Activated CD8-positive, alpha-beta memory T cell treated with anti-CD3 and anti-CD28 coated beads, Interleukin-2, amount 50 U/mL, for 4 hours (primary cell): ENCODE data around the gene USP13.

Source experiments
- DNase-seq: peaks from one replicate; pipeline ENCODE4 v3.0.0-alpha.2; 2020

USP13 gene

GRCh38 chr3:179806177-179806576, 153.3 kb downstream of the USP13 start:
- DNase-seq: no peak

- no peak for DNase-seq
These were observed 154.7 kb downstream of the USP13 start for GRCh38 chr3:179807588-179807987.

DNA sequence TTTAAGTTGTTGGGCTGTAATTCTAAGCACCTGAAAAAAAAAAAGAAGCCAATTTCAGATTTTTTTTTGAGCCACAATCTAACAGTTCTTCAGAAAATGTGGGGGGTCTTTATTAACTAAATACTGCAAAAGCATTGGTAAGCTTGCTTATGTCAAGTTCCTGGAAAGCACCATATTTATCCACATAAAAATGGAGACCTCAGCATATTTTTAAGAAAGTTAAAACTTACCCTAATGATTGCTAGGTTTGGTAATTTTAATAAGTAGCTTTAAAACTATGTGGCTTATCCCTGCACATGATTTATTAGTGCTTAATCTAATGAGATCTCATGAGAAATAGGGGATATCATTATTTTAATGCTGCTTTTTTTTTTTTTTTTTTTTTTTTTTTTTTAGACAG, 156.8 kb downstream of the USP13 start:
- DNase-seq: no peak

DNA sequence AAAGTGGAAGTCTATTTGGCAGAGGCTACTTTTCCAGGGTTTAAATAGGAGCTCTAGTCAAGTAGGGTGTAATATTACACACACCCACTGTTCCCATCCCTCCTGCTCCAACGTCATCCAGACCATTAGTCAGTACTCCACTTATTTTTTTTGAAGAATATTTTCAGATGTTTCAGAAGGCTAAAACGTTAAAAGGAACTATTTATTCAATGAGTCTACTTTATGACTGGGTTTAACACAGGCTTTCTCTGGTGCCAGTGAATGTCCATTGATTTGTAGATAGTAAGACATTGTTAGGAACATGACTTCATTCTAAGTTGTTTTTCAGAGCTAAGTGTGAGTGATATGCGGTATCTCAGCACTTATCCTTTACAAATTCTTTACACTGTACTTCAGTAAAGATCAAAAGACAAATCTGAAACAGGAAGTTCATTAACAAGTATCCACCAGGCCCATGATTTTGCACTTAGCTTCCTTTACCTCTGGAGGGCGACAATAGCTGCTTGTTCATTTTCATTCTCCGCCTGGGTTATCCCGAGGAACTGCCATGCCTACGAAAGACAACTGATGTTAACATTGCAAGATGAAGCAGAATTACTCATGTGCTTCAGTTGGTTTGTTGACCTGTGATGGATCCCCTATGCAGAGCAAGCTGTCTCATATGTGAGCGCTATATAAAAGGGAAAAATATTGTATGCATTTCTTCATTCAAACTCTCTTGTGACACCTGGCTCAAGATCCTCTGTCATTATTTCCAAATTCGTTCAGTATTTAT, 158.7 kb downstream of the USP13 start:
- no peak for DNase-seq

- DNase-seq: no peak
These were observed 159.2 kb downstream of the USP13 start for GRCh38 chr3:179812096-179812382.

- DNase-seq: no peak
These were observed 166.5 kb downstream of the USP13 start for GRCh38 chr3:179819379-179819778.

GRCh38 chr3:179822296-179822695, 169.5 kb downstream of the USP13 start:
- DNase-seq: no peak

GRCh38 chr3:179825527-179826246, 172.8 kb downstream of the USP13 start:
- DNase-seq: no peak

DNA sequence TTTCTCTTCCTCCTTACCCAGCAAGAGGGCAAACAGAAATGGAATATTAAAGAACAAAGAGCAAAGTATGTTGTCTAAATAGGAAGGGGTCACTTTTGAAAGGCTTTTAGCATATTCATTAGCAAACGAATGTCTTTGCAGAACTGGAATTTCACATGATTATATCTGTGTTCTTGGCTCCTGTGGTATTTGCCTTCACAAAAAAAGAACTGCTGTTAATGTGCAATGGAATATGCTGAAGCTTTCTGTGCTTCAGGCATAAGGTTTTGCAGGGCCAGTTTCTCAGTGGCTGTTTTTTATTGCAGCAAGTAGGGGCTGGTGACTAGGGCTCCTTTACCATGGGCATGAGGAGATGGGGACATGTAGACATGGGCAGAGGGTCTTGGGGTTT, 173.4 kb downstream of the USP13 start:
- no peak for DNase-seq

- DNase-seq: no peak
These were observed 175.9 kb downstream of the USP13 start for GRCh38 chr3:179828738-179829137.

GRCh38 chr3:179829401-179829800, 176.6 kb downstream of the USP13 start:
- DNase-seq: no peak

DNA sequence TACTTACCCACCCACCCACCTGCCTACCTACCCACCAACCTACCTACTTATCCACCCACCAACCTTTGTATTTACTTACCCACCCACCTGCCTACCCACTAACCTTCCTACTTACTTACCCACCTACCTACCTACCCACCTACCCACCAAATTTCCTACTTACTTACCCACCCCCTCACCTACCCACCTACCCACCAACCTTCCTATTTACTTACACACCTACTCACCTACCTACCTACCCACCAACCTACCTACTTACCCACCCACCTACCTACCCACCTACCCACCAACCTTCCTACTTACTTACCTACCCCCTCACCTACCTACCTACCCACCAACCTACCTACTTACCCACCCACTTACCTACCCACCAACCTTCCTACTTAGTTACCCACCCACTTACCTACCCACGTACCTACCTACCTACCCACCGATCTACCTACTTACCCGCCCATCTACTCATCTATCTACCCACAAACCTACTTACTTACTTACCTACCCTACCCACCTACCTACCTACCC, 179.6 kb downstream of the USP13 start:
- DNase-seq: no peak

- DNase-seq: no peak
These were observed 180.5 kb downstream of the USP13 start for GRCh38 chr3:179833294-179833693.

DNA sequence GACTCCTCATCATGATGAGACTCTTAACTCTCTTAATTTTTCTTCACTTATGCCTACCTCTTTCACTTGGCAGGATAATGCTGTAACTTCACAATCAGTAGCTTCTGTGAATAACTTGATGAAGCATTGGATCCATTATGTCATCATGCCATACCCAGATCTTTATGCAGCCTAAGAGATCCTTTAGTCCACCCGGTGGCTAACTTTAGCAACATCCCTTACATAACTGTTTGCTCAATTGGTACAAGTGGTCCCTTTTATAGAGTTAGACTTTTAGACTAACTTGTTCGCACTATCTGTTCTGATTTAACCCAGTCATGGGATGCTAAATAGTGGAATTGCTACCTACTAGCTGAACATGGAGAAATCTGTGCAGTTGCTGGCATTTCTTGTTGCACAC, 184.5 kb downstream of the USP13 start:
- no peak for DNase-seq
